ENCODE results near the gene SELENOP. TPM values are rescaled to one million over a fixed set of nuclear protein-coding genes. Genes with fewer than 3 reads are reported as not detected.

Gene SELENOP
- total and polyA plus RNA-seq, 2 of the 13 experiments (the other 11 are each of a cell fraction or from before 2014, with no cell fraction given), result 1,895 to 2,083 TPM

- TF ChIP-seq ERF (CRISPR knock-in tag; IDR thresholded peaks at IDR 0.05) (no peak), RFXANK (CRISPR knock-in tag; IDR thresholded peaks at IDR 0.05) (no peak), ZNF430 (CRISPR knock-in tag; IDR thresholded peaks at IDR 0.05) (no peak), NONO (IDR thresholded peaks at IDR 0.05) (no peak), NONO (CRISPR knock-in tag; conservative IDR thresholded peaks at IDR 0.05) (0 out of 2 replicates have a peak, but pooled peaks have one; percentile 15), DNMT3B (CRISPR knock-in tag; conservative IDR thresholded peaks at IDR 0.05) (no peak), NFYC (CRISPR knock-in tag; IDR thresholded peaks at IDR 0.05) (no peak), ZNF142 (CRISPR knock-in tag; IDR thresholded peaks at IDR 0.05) (no peak), MLLT10 (CRISPR knock-in tag; IDR thresholded peaks at IDR 0.05) (0 out of 2 replicates have a peak, but pooled peaks have one; percentile 76), ARID5B (CRISPR knock-in tag; IDR thresholded peaks at IDR 0.05) (peak; percentile 94), REPIN1 (CRISPR knock-in tag; IDR thresholded peaks at IDR 0.05; ENCODE audit: borderline replicate concordance, low read depth) (0 out of 2 replicates have a peak, but pooled peaks have one; percentile 40), NCOR1 (IDR thresholded peaks at IDR 0.05; ENCODE audit: borderline replicate concordance, low read length) (peak; percentile 68; the same call in 1 of the 2 replicates), HOXA3 (CRISPR knock-in tag; IDR thresholded peaks at IDR 0.05) (peak; percentile 71), IRX3 (CRISPR knock-in tag; IDR thresholded peaks at IDR 0.05; ENCODE audit: borderline replicate concordance, low read depth) (no peak), ARNT (IDR thresholded peaks at IDR 0.05) (no peak), REXO4 (CRISPR knock-in tag; IDR thresholded peaks at IDR 0.05; ENCODE audit: borderline replicate concordance) (no peak)
These were observed 12.8 kb upstream of the SELENOP start (continued) for GRCh38 chr5:42824347-42824976.
